Liver (tissue), 9 donors: ENCODE measurements around the gene SFT2D2. TPM values are rescaled to one million over a fixed set of nuclear protein-coding genes. Genes with fewer than 3 reads are reported as not detected.

Source experiments
- DNase-seq: peaks from one replicate; pipeline ENCODE4 v3.0.0-alpha.2; 2017; ENCODE audit warnings: low spot score
- H3K27ac ChIP-seq, 2 donors: one replicate each; pipeline ENCODE4 v1.7.0; 2013; ENCODE audit warnings: inconsistent platforms in 2 of 2, low read length in 2 of 2, control low read depth in 1 of 2, low read depth in 1 of 2, mild to moderate bottlenecking in 1 of 2
- H3K27me3 ChIP-seq, 4 donors: one replicate each; pipeline versions ENCODE4 v1.6.1 to v1.7.0; 2013; ENCODE audit warnings: low read length in 3 of 4, inconsistent platforms in 1 of 4, mild to moderate bottlenecking in 1 of 4, moderate library complexity in 1 of 4; ENCODE audit not compliant: control insufficient read depth in 4 of 4, insufficient read depth in 4 of 4
- H3K36me3 ChIP-seq, 4 donors: one replicate each; pipeline versions ENCODE4 v1.6.1 to v1.7.0; 2013; ENCODE audit warnings: low read length in 3 of 4, mild to moderate bottlenecking in 3 of 4, low read depth in 1 of 4, moderate library complexity in 1 of 4; ENCODE audit not compliant: control insufficient read depth in 4 of 4, insufficient read depth in 3 of 4
- H3K4me1 ChIP-seq, 4 donors: one replicate each; pipeline versions ENCODE4 v1.6.1 to v1.7.0; 2013; ENCODE audit warnings: low read length in 3 of 4, mild to moderate bottlenecking in 3 of 4, moderate library complexity in 1 of 4; ENCODE audit not compliant: control insufficient read depth in 4 of 4, insufficient read depth in 4 of 4
- H3K4me3 ChIP-seq, 3 donors: one replicate each; pipeline versions ENCODE4 v1.6.1 to v1.7.0; 2013; ENCODE audit warnings: low read length in 3 of 3, control low read depth in 1 of 3, low read depth in 1 of 3, mild to moderate bottlenecking in 1 of 3
- H3K9ac ChIP-seq, 2 donors: one replicate each; pipeline ENCODE4 v1.7.0; 2013; ENCODE audit warnings: low read length in 2 of 2, mild to moderate bottlenecking in 2 of 2, moderate library complexity in 2 of 2, control low read depth in 1 of 2, low read depth in 1 of 2
- H3K9me3 ChIP-seq, 4 donors: one replicate each; pipeline versions ENCODE4 v1.6.1 to v1.7.0; 2013; ENCODE audit warnings: low read length in 3 of 4; ENCODE audit not compliant: control insufficient read depth in 4 of 4
- ATF3 ChIP-seq: IDR thresholded peaks from 2 replicates; pipeline ENCODE4 v1.6.1; 2016; ENCODE audit warnings: antibody characterized with exemption
- CTCF ChIP-seq: fragments of 150-350 bp; IDR thresholded peaks from 2 replicates; pipeline ENCODE4 v1.5.1; 2017; ENCODE audit warnings: improper control_type of control experiment, low read depth, low read length; ENCODE audit not compliant: missing input control
- FOXA2 ChIP-seq: IDR thresholded peaks from 2 replicates; pipeline ENCODE4 v1.6.1; 2016; ENCODE audit warnings: antibody characterized with exemption
- GABPA ChIP-seq, 2 donors: IDR thresholded peaks in 1 of 2; conservative IDR thresholded peaks in 1 of 2; 2 replicates each; pipeline ENCODE4 v1.6.1; 2016; ENCODE audit warnings: antibody characterized with exemption in 2 of 2, mild to moderate bottlenecking in 1 of 2, moderate library complexity in 1 of 2
- HNF4G ChIP-seq: IDR thresholded peaks from 2 replicates; pipeline ENCODE4 v1.6.1; 2016; ENCODE audit warnings: antibody characterized with exemption
- RAD21 ChIP-seq, 2 donors: IDR thresholded peaks; 2 replicates each; pipeline ENCODE4 v1.6.1; 2016; ENCODE audit warnings: antibody characterized with exemption in 2 of 2, mild to moderate bottlenecking in 2 of 2
- REST ChIP-seq: IDR thresholded peaks from 2 replicates; pipeline ENCODE4 v1.6.1; 2016; ENCODE audit warnings: antibody characterized with exemption, mild to moderate bottlenecking
- RXRA ChIP-seq, 2 donors: IDR thresholded peaks; 2 replicates each; pipeline ENCODE4 v1.6.1; 2017 to 2018; ENCODE audit warnings: antibody characterized with exemption in 2 of 2, mild to moderate bottlenecking in 1 of 2
- ZBTB33 ChIP-seq: IDR thresholded peaks from 2 replicates; pipeline ENCODE4 v1.6.1; 2016; ENCODE audit warnings: antibody characterized with exemption
- WGBS: extraction: QIAGEN DNeasy Blood & Tissue Kit; methylation state at CpG from one replicate; pipeline ENCODE4 v1.1.7; 2013; 5-methylcytosine and 5-hydroxymethylcytosine counted together
- polyA plus RNA-seq, 2 donors: library from polyadenylated mRNA; stranded (reverse) in 1 of 2; unstranded in 1 of 2; fragments of 200-250 nt in 1 of 2; fragments of >200 nt in 1 of 2; fragmentation: Nextera tagmentation in 1 of 2; extraction: Ambion mirVana in 1 of 2; gene quantifications; one replicate each; pipeline versions ENCODE4 v1.2.1 to v1.2.3, GENCODE V29; 2013 to 2015
- total RNA-seq, 2 donors: library from RNA; depleted of rRNA; stranded (reverse); fragments of >200 nt; gene quantifications; one replicate each; pipeline ENCODE4 v1.2.3, GENCODE V29; 2014
- donor health status: healthy.
- donor health status: healthy.
- donor health status: healthy.
- donor health status: healthy.
- donor health status: healthy.

Gene SFT2D2
- total and polyA plus RNA-seq, 4 donors: 3.8 to 34.6 (median 25.4) TPM

GRCh38 chr1:168234846-168235547, 9.2 kb downstream of the SFT2D2 start:
- DNase-seq: no peak
- H3K9ac ChIP-seq: no peak overlapping the region
- peak overlapping the region; percentile 63 to 84 for H3K27ac ChIP-seq
- no peaks in the 10 kb centered on the region for H3K9me3 ChIP-seq
- TF ChIP-seq ZBTB33: no peak
- TF ChIP-seq CTCF: peak; percentile 51
- no peak for TF ChIP-seq ATF3
- TF ChIP-seq RAD21 (IDR thresholded peaks at IDR 0.05): peak; percentile 62 to 75
- no peak for TF ChIP-seq GABPA (IDR thresholded peaks at IDR 0.05 in 1 of 2, conservative IDR thresholded peaks at IDR 0.05 in 1 of 2)
- no peak for TF ChIP-seq RXRA (IDR thresholded peaks at IDR 0.05)
- no peak for TF ChIP-seq REST
- TF ChIP-seq FOXA2: no peak
- H3K4me3 ChIP-seq: no peak overlapping the region
- peaks cover 0 to 28% (median 22%) of the 10 kb centered on the region in 4 donors for H3K36me3 ChIP-seq
- WGBS: 92% methylated on average over 8 of the region's 8 CpGs
- peaks cover 11 to 50% (median 40%) of the 10 kb centered on the region in 4 donors for H3K4me1 ChIP-seq
- no peaks in the 10 kb centered on the region for H3K27me3 ChIP-seq

GRCh38 chr1:168235548-168235885, 9.7 kb downstream of the SFT2D2 start:
- no peak for DNase-seq
- no peak overlapping the region for H3K4me3 ChIP-seq
- no peaks in the 10 kb centered on the region for H3K9me3 ChIP-seq
- no peak overlapping the region for H3K9ac ChIP-seq
- no peak for TF ChIP-seq HNF4G
- peak in 1 of 2 donors; percentile 62 for TF ChIP-seq RXRA (IDR thresholded peaks at IDR 0.05)
- peak overlapping the region; percentile 63 to 84 for H3K27ac ChIP-seq
- no peaks in the 10 kb centered on the region for H3K27me3 ChIP-seq
- H3K36me3 ChIP-seq: peaks cover 0 to 31% (median 25%) of the 10 kb centered on the region in 4 donors
- H3K4me1 ChIP-seq: peaks cover 11 to 45% (median 35%) of the 10 kb centered on the region in 4 donors
